SU-DHL-6 (cell line): Measurements from ENCODE around the gene FRAT1.

Source experiments
- H2AFZ ChIP-seq: fragments of 200-600 bp; sonication (generic); 2 replicates; pipeline ENCODE4 v1.6.1; 2014; ENCODE audit warnings: low read depth, mild to moderate bottlenecking, moderate library complexity, mixed read lengths, antibody characterized with exemption, low read length; ENCODE audit not compliant: severe bottlenecking
- H3F3A ChIP-seq: fragments of 200-600 bp; shearing (Covaris generic); 2 replicates; pipeline ENCODE4 v1.6.0; 2016; ENCODE audit warnings: antibody characterized with exemption, mild to moderate bottlenecking; ENCODE audit not compliant: insufficient read depth
- H3K27ac ChIP-seq: fragments of 200-600 bp; sonication (generic); 2 replicates; pipeline ENCODE4 v1.5.1; 2016; ENCODE audit warnings: low read depth, mild to moderate bottlenecking, low read length, moderate library complexity, mixed read lengths
- H3K27me3 ChIP-seq: fragments of 200-600 bp; sonication (generic), shearing (Covaris generic); 2 replicates; pipeline ENCODE4 v1.6.0; 2014; ENCODE audit warnings: mild to moderate bottlenecking, low read length
- H3K36me3 ChIP-seq: fragments of 200-600 bp; sonication (generic); 2 replicates; pipeline ENCODE4 v1.6.1; 2014; ENCODE audit warnings: mild to moderate bottlenecking, low read length, mixed read lengths
- H3K4me2 ChIP-seq: fragments of 300-600, 200-600 bp; shearing (Covaris generic), sonication (generic); 2 replicates; pipeline ENCODE4 v1.6.0; 2014; ENCODE audit warnings: low read length, low read depth, mild to moderate bottlenecking; ENCODE audit not compliant: poor library complexity, severe bottlenecking
- H3K4me3 ChIP-seq: fragments of 200-600 bp; sonication (generic); 2 replicates; pipeline ENCODE4 v1.5.1; 2014; ENCODE audit warnings: antibody characterized with exemption, low read length, mild to moderate bottlenecking, mixed read lengths; ENCODE audit not compliant: insufficient read depth, poor library complexity, severe bottlenecking
- H3K79me2 ChIP-seq: fragments of 200-600 bp; sonication (generic); 2 replicates; pipeline ENCODE4 v1.6.1; 2014; ENCODE audit warnings: mild to moderate bottlenecking, low read length, moderate library complexity; ENCODE audit not compliant: insufficient read depth
- H3K9ac ChIP-seq: fragments of 200-600 bp; sonication (generic); 2 replicates; pipeline ENCODE4 v1.7.0; 2014; ENCODE audit warnings: mild to moderate bottlenecking, low read length
- H3K9me2 ChIP-seq: fragments of 200-600 bp; sonication (generic); replicated peaks from 2 replicates; pipeline ENCODE4 v1.6.1; 2014; ENCODE audit warnings: low read length; ENCODE audit not compliant: insufficient read depth
- H3K9me3 ChIP-seq: fragments of 200-600 bp; sonication (generic); 2 replicates; pipeline ENCODE4 v1.6.1; 2014; ENCODE audit warnings: low read length, mixed read lengths; ENCODE audit not compliant: insufficient read depth
- H4K20me1 ChIP-seq: fragments of 200-600 bp; sonication (generic); 2 replicates; pipeline ENCODE4 v1.6.1; 2014; ENCODE audit warnings: low read depth, mild to moderate bottlenecking, antibody characterized with exemption, low read length, moderate library complexity, mixed read lengths
- EZH2phosphoT487 ChIP-seq: fragments of 200-600 bp; sonication (generic), shearing (Covaris generic); conservative IDR thresholded peaks from 2 replicates; pipeline ENCODE4 v1.6.1; 2018; ENCODE audit warnings: mild to moderate bottlenecking, antibody characterized with exemption, low read length, moderate library complexity, mixed read lengths
- TF ChIP-seq, protein P1 (sequence below): fragments of 200-600 bp; sonication (generic); IDR thresholded peaks from one replicate; pipeline ENCODE4 v1.5.1; 2017; ENCODE audit warnings: antibody characterized with exemption, mild to moderate bottlenecking, low read length, moderate library complexity; ENCODE audit not compliant: insufficient read depth, poor library complexity, severe bottlenecking

The FRAT1 gene

DNA sequence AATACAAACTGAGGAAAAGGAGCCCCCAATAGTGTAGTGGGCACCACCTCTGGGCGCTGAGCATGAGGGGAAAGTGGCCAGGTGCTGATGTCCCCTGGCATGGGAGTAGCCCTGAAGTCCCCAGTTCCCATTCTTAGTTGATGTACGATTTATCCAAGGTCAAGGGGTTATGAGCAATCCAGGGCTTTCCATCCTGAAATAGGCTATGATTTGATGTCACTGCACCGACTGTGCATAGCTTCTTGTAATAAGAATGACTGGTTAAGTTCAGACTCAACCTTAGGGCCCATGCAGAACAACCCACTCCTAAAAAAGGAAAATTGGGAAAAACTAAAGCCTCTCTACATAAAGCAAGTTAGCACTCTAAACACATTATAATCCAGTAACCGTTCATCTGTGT, 4.4 kb downstream of the FRAT1 start:
- no peak overlapping the region for H2AFZ ChIP-seq
- no peak overlapping the region for H3K4me2 ChIP-seq
- no peaks in the 10 kb centered on the region for H3K27me3 ChIP-seq
- no peaks in the 10 kb centered on the region for H4K20me1 ChIP-seq
- H3F3A ChIP-seq: 0 out of 2 replicates have a peak, but pooled peaks cover 2% of the 10 kb centered on the region
- no peak overlapping the region for H3K9ac ChIP-seq
- H3K27ac ChIP-seq: no peak overlapping the region
- no peak for TF ChIP-seq EZH2phosphoT487
- TF ChIP-seq, protein P1, sequence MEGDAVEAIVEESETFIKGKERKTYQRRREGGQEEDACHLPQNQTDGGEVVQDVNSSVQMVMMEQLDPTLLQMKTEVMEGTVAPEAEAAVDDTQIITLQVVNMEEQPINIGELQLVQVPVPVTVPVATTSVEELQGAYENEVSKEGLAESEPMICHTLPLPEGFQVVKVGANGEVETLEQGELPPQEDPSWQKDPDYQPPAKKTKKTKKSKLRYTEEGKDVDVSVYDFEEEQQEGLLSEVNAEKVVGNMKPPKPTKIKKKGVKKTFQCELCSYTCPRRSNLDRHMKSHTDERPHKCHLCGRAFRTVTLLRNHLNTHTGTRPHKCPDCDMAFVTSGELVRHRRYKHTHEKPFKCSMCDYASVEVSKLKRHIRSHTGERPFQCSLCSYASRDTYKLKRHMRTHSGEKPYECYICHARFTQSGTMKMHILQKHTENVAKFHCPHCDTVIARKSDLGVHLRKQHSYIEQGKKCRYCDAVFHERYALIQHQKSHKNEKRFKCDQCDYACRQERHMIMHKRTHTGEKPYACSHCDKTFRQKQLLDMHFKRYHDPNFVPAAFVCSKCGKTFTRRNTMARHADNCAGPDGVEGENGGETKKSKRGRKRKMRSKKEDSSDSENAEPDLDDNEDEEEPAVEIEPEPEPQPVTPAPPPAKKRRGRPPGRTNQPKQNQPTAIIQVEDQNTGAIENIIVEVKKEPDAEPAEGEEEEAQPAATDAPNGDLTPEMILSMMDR: no peak
- H3K4me3 ChIP-seq: no peak overlapping the region
- no peaks in the 10 kb centered on the region for H3K79me2 ChIP-seq
- no peaks in the 10 kb centered on the region for H3K36me3 ChIP-seq
- H3K9me2 ChIP-seq: no peaks in the 10 kb centered on the region
- no peaks in the 10 kb centered on the region for H3K9me3 ChIP-seq

DNA sequence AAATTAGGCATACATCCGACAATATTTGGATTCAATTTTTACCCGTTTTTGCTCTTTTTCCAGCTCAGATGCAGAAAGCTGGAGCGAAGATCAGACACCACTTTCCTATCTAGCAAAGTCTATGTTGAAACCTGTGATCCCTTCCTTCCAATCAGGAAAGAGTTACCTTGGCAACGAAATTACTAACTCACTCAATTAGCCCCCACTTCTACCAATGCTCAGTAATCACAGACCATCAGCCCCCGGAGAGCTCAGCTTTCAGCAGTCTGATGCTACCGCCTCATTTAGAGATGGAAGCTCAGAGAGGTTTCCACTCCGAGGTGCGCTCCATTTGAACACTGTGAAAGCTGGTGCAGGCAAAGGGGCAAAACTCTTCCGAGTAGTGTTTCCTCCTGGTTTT, 6.7 kb downstream of the FRAT1 start:
- Histone ChIP-seq H3K4me3 (no peak overlapping the region), H2AFZ (no peak overlapping the region), H3K4me2 (no peak overlapping the region), H3K27me3 (no peaks in the 10 kb centered on the region), H3K79me2 (no peaks in the 10 kb centered on the region), H3K9me3 (no peaks in the 10 kb centered on the region), H3F3A (no peaks in the 10 kb centered on the region), H3K27ac (no peak overlapping the region), H4K20me1 (no peaks in the 10 kb centered on the region), H3K36me3 (no peaks in the 10 kb centered on the region), H3K9me2 (no peaks in the 10 kb centered on the region), H3K9ac (no peak overlapping the region)
- TF ChIP-seq EZH2phosphoT487: no peak
- TF ChIP-seq, protein P1: no peak

DNA sequence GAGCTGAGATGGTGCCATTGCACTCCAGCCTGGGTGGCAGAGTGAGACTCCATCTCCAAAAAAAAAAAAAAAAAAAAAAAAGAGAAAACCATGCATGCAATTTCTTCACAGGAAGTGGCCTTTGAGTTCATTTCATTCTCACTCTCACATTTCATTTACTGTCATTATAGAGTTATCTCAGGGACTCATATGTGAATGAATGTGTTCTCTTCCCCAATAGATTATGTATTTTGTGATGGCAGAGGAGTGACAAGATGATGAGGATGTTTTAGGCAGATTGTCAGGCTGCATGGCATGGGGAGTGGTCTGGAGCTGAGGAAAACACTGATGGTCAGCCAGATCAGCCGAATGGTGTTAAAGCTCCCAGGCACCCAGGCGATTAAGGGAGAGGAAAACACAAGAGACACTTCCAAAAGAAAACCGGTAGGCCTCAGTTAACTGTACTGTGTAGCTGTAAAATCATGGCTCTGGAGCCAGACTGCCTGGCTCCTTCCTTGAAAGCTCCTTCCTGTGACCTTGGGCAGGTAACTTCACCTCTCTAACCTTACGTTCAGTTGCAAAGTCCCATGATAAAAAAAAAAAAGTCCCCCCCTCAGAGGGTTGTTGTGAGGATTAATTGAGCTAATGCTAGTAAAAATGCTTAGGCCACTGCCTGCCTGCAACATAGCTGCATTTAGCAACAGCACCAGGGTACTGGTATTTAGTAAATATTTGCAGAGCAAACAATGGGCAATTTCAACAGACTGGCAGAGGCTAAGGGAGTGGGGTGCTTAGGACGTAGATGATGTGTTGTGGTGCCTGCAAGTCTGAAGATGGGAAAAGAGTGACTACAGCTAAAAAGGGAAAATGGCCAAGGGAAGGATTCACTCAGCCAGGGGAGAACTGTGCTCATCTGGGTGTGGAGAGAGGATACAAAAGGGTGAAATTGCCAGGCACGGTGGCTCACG, 8.6 kb downstream of the FRAT1 start:
- H3K27me3 ChIP-seq: no peaks in the 10 kb centered on the region
- no peak overlapping the region for H3K4me3 ChIP-seq
- H3K9ac ChIP-seq: no peak overlapping the region
- no peaks in the 10 kb centered on the region for H3F3A ChIP-seq
- H2AFZ ChIP-seq: no peak overlapping the region
- H3K79me2 ChIP-seq: no peaks in the 10 kb centered on the region
- H3K9me3 ChIP-seq: no peaks in the 10 kb centered on the region
- H3K36me3 ChIP-seq: no peaks in the 10 kb centered on the region
- no peak overlapping the region for H3K27ac ChIP-seq
- TF ChIP-seq, protein P1: no peak
- TF ChIP-seq EZH2phosphoT487: no peak
- H3K4me2 ChIP-seq: no peak overlapping the region
- H3K9me2 ChIP-seq: no peaks in the 10 kb centered on the region
- H4K20me1 ChIP-seq: no peaks in the 10 kb centered on the region
